ENCODE data around the gene OPALIN. TPM values are rescaled to one million over a fixed set of nuclear protein-coding genes. Genes with fewer than 3 reads are reported as not detected.

The OPALIN gene
- polyA plus RNA-seq, 1 donor from 2014 or later = not detected

GRCh38 chr10:96341219-96342182, 17.3 kb downstream of the OPALIN start:
- Histone ChIP-seq H2AFZ (ENCODE audit: low read depth, low read length) (no peak overlapping the region), H4K20me1 (ENCODE audit: insufficient read depth) (no peaks in the 10 kb centered on the region), H3K9me2 (ENCODE audit: insufficient read depth, low read length) (no peaks in the 10 kb centered on the region), H3K27me3 (ENCODE audit: insufficient read depth, low read depth, low read length) (no peaks in the 10 kb centered on the region), H3K79me2 (replicated peaks; ENCODE audit: insufficient read depth, low read length) (no peaks in the 10 kb centered on the region), H3K36me3 (ENCODE audit: insufficient read depth, low read length) (no peaks in the 10 kb centered on the region), H3K9ac (ENCODE audit: low read length) (no peak overlapping the region), H3K27ac (ENCODE audit: low read length) (no peak overlapping the region), H3K4me2 (ENCODE audit: low read length) (no peak overlapping the region), H3K4me3 (ENCODE audit: low read length) (no peak overlapping the region), H3F3A (ENCODE audit: insufficient read depth, low read length, poor library complexity, severe bottlenecking) (no peaks in the 10 kb centered on the region), H3K9me3 (ENCODE audit: low read length) (peaks cover 4% of the 10 kb centered on the region)
- TF ChIP-seq POLR2AphosphoS5 (IDR thresholded peaks at IDR 0.05) (no peak), EZH2 (IDR thresholded peaks at IDR 0.05; ENCODE audit: borderline replicate concordance, insufficient read depth, low read length, poor library complexity, severe bottlenecking) (no peak), MXI1 (conservative IDR thresholded peaks at IDR 0.05; ENCODE audit: poor library complexity, severe bottlenecking) (no peak), TAF1 (IDR thresholded peaks at IDR 0.05; ENCODE audit: low read depth) (no peak), REST (IDR thresholded peaks at IDR 0.05; ENCODE audit: borderline replicate concordance) (no peak), SMC3 (conservative IDR thresholded peaks at IDR 0.05; ENCODE audit: poor library complexity) (no peak), CTCF (IDR thresholded peaks at IDR 0.05; ENCODE audit: poor library complexity, severe bottlenecking) (no peak), EP300 (conservative IDR thresholded peaks at IDR 0.05; ENCODE audit: poor library complexity, severe bottlenecking) (no peak), RAD21 (conservative IDR thresholded peaks at IDR 0.05) (no peak)

GRCh38 chr10:96339956-96340904, 18.6 kb downstream of the OPALIN start:
- H3K4me3 ChIP-seq (ENCODE audit: low read length) = no peak overlapping the region
- no peak overlapping the region for H3K9ac ChIP-seq (ENCODE audit: low read length)
- TF ChIP-seq EP300 (conservative IDR thresholded peaks at IDR 0.05; ENCODE audit: poor library complexity, severe bottlenecking) = no peak
- peak; percentile 57 for TF ChIP-seq SMC3 (conservative IDR thresholded peaks at IDR 0.05; ENCODE audit: poor library complexity)
- TF ChIP-seq RAD21 (conservative IDR thresholded peaks at IDR 0.05) = peak; percentile 46
- TF ChIP-seq CTCF (IDR thresholded peaks at IDR 0.05; ENCODE audit: poor library complexity, severe bottlenecking) = peak; percentile 58
- no peak for TF ChIP-seq REST (IDR thresholded peaks at IDR 0.05; ENCODE audit: borderline replicate concordance)
- H4K20me1 ChIP-seq (ENCODE audit: insufficient read depth) = no peaks in the 10 kb centered on the region
- no peak overlapping the region for H3K27ac ChIP-seq (ENCODE audit: low read length)
- no peaks in the 10 kb centered on the region for H3K9me3 ChIP-seq (ENCODE audit: low read length)
- H2AFZ ChIP-seq (ENCODE audit: low read depth, low read length) = no peak overlapping the region
- H3K36me3 ChIP-seq (ENCODE audit: insufficient read depth, low read length) = no peaks in the 10 kb centered on the region
- no peaks in the 10 kb centered on the region for H3K27me3 ChIP-seq (ENCODE audit: insufficient read depth, low read depth, low read length)
- no peak overlapping the region for H3K4me2 ChIP-seq (ENCODE audit: low read length)
- H3K9me2 ChIP-seq (ENCODE audit: insufficient read depth, low read length) = no peaks in the 10 kb centered on the region
- H3F3A ChIP-seq (ENCODE audit: insufficient read depth, low read length, poor library complexity, severe bottlenecking) = no peaks in the 10 kb centered on the region
- no peaks in the 10 kb centered on the region for H3K79me2 ChIP-seq (replicated peaks; ENCODE audit: insufficient read depth, low read length)
